Neutrophil (primary cell): ENCODE measurements around the gene UBAC1.

Experiments
- H3K27ac ChIP-seq: fragments of 200-600 bp; sonication (generic); 2 replicates; pipeline ENCODE4 v1.5.1; 2016; ENCODE audit warnings: mild to moderate bottlenecking, moderate library complexity
- H3K27me3 ChIP-seq: fragments of 200-600 bp; sonication (generic); 2 replicates; pipeline ENCODE4 v1.6.0; 2016; ENCODE audit warnings: mild to moderate bottlenecking
- H3K36me3 ChIP-seq: fragments of 200-600 bp; sonication (generic); 2 replicates; pipeline ENCODE4 v1.5.1; 2017
- H3K4me1 ChIP-seq, 2 experiments: fragments of 200-600 bp in 1 of 2; sonication (generic) in 1 of 2; 1 replicate in 1 of 2; 2 replicates in 1 of 2; pipeline versions ENCODE4 v1.5.1 to v1.6.1; 2013 to 2016; ENCODE audit warnings: low read depth in 1 of 2, low read length in 1 of 2, mild to moderate bottlenecking in 1 of 2, moderate library complexity in 1 of 2; ENCODE audit not compliant: control insufficient read depth in 1 of 2, insufficient read depth in 1 of 2
- H3K4me3 ChIP-seq, 2 experiments: fragments of 200-600 bp in 1 of 2; sonication (generic) in 1 of 2; 1 replicate in 1 of 2; 2 replicates in 1 of 2; pipeline ENCODE4 v1.5.1; 2013 to 2016; ENCODE audit warnings: low read depth in 1 of 2, low read length in 1 of 2, mild to moderate bottlenecking in 1 of 2, moderate library complexity in 1 of 2
- H3K9me3 ChIP-seq: fragments of 200-600 bp; sonication (generic); 2 replicates; pipeline ENCODE4 v1.5.1; 2016
- CTCF ChIP-seq: fragments of 200-600 bp; sonication (generic); IDR thresholded peaks from 2 replicates; pipeline ENCODE4 v1.5.1; 2016; ENCODE audit warnings: antibody characterized with exemption

The UBAC1 gene

GRCh38 chr9:135978642-135979546 is 17.7 kb upstream of the UBAC1 start:
- no peak overlapping the region for H3K27ac ChIP-seq
- peaks cover 42% of the 10 kb centered on the region for H3K27me3 ChIP-seq
- H3K4me3 ChIP-seq, result no peak overlapping the region
- no peaks in the 10 kb centered on the region for H3K9me3 ChIP-seq
- H3K4me1 ChIP-seq, result peaks cover under 1 to 3% of the 10 kb centered on the region in 2 experiments
- H3K36me3 ChIP-seq, result no peaks in the 10 kb centered on the region
- no peak for TF ChIP-seq CTCF

GRCh38 chr9:135976944-135977343 is 15.8 kb upstream of the UBAC1 start:
- H3K36me3 ChIP-seq, result no peaks in the 10 kb centered on the region
- H3K4me1 ChIP-seq, result peaks cover 10 to 15% of the 10 kb centered on the region in 2 experiments
- no peak overlapping the region for H3K4me3 ChIP-seq
- H3K9me3 ChIP-seq, result no peaks in the 10 kb centered on the region
- peaks cover 38% of the 10 kb centered on the region for H3K27me3 ChIP-seq
- TF ChIP-seq CTCF, result no peak
- no peak overlapping the region for H3K27ac ChIP-seq

- TF ChIP-seq CTCF, result no peak
- Histone ChIP-seq H3K9me3 (no peaks in the 10 kb centered on the region), H3K4me1 (peaks cover 10 to 15% of the 10 kb centered on the region in 2 experiments), H3K4me3 (no peak overlapping the region), H3K27me3 (peaks cover 38% of the 10 kb centered on the region), H3K36me3 (no peaks in the 10 kb centered on the region), H3K27ac (no peak overlapping the region)
These were observed 15.4 kb upstream of the UBAC1 start for GRCh38 chr9:135976531-135976930.

GRCh38 chr9:135975834-135976233 is 14.7 kb upstream of the UBAC1 start:
- Histone ChIP-seq H3K4me1 (peaks cover 10 to 15% of the 10 kb centered on the region in 2 experiments), H3K9me3 (no peaks in the 10 kb centered on the region), H3K4me3 (no peak overlapping the region), H3K27ac (no peak overlapping the region), H3K27me3 (peaks cover 38% of the 10 kb centered on the region), H3K36me3 (no peaks in the 10 kb centered on the region)
- no peak for TF ChIP-seq CTCF

GRCh38 chr9:135974220-135974573 is 13.0 kb upstream of the UBAC1 start:
- TF ChIP-seq CTCF, result no peak
- no peak overlapping the region for H3K27ac ChIP-seq
- H3K9me3 ChIP-seq, result no peaks in the 10 kb centered on the region
- H3K27me3 ChIP-seq, result peaks cover 33% of the 10 kb centered on the region
- no peaks in the 10 kb centered on the region for H3K36me3 ChIP-seq
- H3K4me3 ChIP-seq, result no peak overlapping the region
- H3K4me1 ChIP-seq, result peaks cover 10 to 15% of the 10 kb centered on the region in 2 experiments
